GM15510 (cell line): ENCODE measurements around the gene GUCY1B1.

Experiments
- POLR2A ChIP-seq: IDR thresholded peaks from 3 replicates; pipeline ENCODE4 v1.6.1; 2011; ENCODE audit warnings: borderline replicate concordance; ENCODE audit not compliant: insufficient read length; ENCODE audit errors: extremely low read depth

The GUCY1B1 gene

DNA sequence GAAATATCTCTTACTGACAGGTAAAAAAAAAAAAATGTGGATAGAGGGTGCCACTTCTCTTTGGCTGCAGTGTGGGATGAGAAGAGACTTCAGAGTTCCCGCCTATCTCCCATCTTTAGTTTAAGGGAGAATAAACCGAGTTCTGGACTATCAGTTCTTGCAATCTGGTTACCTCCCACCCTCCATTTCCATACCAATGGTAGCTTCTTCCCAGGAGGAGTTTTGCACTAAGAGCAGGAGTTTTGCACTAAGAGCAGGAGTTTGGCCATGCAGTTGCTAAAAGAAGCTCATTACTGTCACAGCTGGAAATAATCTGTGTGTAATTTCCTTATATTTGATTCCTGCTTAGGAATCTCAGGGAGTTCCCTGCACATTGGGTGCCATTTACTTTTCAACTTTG is 10.8 kb upstream of the GUCY1B1 start:
- no peak for TF ChIP-seq POLR2A

DNA sequence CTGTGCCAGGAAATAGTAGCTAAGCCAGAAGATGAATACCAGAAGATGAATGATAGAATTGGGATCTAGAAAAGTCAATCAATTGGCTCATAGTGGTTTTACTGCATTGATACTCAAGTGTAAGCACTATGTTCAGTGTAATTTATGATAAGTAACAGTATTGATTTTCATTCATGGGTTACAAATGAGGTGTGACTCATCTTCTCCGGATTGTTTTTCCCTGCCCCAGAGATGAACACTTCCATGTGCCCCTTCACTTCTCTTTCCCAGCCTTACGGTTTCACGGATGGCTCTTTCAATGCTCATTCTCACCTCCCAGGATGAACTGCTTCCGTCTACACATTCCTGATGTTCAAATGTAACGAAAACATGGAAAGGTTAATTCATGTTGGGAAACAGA is 9.8 kb upstream of the GUCY1B1 start:
- no peak for TF ChIP-seq POLR2A

GRCh38 chr4:155751569-155751968 is 7.3 kb upstream of the GUCY1B1 start:
- TF ChIP-seq POLR2A, result no peak

DNA sequence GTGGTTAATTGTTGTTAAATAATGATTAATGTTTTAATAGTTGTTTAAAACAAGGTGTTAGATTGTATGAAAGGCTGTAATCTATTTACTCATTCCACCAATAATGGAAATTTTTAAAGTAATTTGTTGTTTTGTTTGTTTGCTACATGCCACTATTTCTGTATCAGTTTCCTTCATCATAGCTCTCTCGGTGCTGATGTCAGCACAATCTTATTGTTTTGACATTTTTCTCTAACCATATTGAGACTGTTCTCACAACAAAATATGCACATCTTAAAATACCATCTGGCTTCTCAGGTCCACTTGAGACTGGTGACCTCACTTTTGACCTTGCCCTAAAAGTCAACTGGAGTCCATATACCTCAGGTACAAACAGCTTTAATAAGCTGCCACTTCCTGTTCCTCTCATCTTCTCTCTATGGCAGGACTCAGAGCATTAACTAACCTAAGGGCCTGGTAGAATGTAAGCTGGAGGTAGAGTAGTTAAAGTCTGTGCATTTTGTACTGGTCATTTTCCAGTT is 1.0 kb upstream of the GUCY1B1 start:
- TF ChIP-seq POLR2A, result no peak

- no peak for TF ChIP-seq POLR2A
Measured at GRCh38 chr4:155759372-155760252, 791 bp downstream of the GUCY1B1 start.

- TF ChIP-seq POLR2A, result no peak
Measured at GRCh38 chr4:155761047-155761446, 2.2 kb downstream of the GUCY1B1 start.

DNA sequence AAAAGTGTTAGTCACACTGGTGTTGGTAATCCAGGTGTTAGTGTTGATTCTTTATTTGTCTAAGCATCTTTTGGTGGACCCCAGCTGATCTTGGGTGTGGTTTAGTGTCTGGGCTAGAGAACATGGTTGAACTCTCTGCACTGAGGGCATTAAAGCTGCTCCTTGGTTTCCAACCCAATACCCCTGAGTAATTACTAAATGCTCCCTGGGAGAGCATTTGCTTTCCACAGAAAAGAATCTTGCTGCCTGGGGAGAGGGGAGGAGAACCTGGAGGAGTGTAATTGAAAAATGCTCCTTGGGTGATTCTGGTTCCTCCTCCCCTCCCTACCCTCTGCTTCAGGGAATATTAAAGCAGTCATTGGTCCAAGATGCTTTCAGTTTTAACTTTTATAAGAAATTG is 3.1 kb downstream of the GUCY1B1 start:
- no peak for TF ChIP-seq POLR2A

DNA sequence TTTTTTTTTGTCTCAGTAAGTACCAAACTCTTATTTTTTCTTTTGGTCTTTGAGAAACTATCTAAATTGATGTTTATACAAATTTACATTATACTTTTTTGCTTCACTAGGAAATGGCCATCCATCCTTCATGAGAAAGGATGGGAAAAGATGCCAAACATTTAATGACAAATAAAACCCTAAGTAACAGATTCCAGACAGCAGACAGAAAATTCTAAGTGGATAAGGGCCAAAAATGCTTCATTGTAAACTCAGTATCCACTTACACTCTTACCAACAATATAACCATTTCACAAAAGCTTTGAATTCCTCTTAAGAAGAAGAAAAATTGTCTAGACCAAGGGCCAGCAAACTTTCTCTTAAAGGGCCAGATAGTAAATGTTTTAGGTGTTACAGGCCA is 3.5 kb downstream of the GUCY1B1 start:
- no peak for TF ChIP-seq POLR2A

DNA sequence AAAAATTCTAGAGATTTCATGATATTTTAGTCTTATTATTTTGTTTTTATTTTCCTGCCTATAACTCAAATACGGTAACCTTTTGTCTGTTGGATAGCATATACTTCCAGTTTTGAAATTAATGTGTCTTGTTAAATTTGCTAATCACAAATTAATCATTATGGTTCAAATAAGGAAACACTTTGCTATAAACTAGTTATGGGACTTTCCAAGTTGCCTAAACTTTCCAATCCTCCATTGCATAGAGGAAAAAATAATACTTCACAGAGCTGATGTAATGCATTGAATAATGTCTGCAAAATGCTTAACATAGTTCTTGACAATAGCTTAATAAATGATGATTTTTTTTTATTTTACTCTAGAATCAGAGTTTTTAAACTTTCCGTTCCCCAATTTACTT is 4.7 kb downstream of the GUCY1B1 start:
- no peak for TF ChIP-seq POLR2A

DNA sequence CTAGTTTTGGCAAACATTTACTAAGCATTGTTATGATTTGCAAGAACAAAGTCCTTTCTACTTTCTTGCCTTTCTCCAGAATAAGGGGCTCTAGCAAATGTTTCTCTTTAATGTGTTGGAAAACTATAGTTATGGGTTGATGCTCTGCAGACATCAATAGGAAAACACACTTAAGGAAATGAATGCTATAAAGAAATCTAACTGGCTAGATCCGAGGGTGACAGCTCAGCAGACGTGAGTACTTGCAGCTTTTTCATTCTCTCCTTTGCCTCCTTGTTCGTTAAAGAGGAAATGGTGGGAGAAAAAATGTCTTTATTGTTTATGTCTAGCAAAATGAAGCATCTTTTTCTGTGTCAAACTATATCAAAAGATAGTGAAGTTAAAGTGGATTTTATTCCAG is 6.3 kb downstream of the GUCY1B1 start:
- TF ChIP-seq POLR2A, result no peak

GRCh38 chr4:155766622-155767021 is 7.8 kb downstream of the GUCY1B1 start:
- TF ChIP-seq POLR2A, result no peak

DNA sequence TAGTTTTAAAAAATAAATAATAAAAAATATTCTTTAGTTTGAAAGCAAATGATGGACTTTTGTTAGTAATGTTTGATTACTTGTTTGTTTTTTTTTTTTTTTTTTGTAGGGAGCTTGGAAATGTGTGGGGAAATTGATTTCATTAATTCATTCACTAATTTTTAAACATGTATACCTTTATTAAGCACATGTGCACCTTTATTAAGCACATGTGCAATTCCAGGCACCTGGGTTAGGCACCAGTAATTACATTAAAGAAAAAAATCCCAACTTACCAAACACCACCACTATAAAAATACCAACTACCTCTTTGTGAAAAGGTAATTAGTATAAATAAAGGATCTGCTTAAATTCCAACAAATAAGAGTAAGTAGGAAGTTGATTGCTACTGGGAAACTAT is 9.5 kb downstream of the GUCY1B1 start:
- no peak for TF ChIP-seq POLR2A

DNA sequence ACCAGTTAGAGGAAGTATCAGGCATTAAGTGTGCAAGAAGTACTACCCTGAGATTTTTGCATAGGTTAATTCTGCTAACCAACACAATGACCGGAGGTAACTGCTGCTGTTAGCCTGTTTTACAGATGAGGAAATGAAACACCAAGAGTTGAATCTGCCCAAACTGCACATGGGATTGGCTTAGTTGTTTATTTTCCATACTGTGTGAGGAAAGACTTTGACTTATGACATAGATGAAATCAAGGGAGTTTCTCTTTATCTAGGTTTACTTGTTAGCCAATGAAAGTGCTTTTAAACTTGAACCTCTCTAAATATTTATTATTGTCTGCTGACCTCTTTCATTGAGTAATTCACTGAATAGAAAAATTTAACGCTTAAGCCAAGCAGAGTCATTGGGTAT is 10.3 kb downstream of the GUCY1B1 start:
- TF ChIP-seq POLR2A, result no peak

- TF ChIP-seq POLR2A, result no peak
Measured at GRCh38 chr4:155772459-155773195, 13.8 kb downstream of the GUCY1B1 start.

GRCh38 chr4:155773196-155773800 is 14.5 kb downstream of the GUCY1B1 start:
- no peak for TF ChIP-seq POLR2A

DNA sequence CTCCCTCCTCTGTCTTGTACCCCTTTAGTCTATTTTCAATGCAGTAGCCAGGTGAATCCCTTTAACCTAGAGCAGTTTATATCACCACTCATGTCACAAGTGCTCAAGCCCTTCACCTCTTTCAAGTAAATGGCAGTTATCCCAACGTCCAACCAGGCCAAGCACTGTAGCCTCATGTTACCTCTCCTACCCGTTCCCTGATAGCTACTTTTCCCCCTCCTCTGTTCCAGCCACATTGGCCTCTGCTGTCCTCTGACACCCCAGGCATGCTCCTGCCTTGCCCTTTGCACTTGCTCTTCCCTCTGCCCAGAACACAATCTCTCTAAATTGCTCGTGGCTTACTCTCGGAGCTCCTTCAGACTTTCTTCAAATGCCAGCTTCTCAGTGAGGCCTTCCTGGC is 15.2 kb downstream of the GUCY1B1 start:
- no peak for TF ChIP-seq POLR2A

- no peak for TF ChIP-seq POLR2A
Measured at GRCh38 chr4:155777971-155778735, 19.3 kb downstream of the GUCY1B1 start.
